Measurements from ENCODE around the gene UBE2G2.

GRCh38 chr21:44817914-44818639 is 16.5 kb upstream of the UBE2G2 start, which contains the start of gene SUMO3:
- TF ChIP-seq CTCF (optimal IDR thresholded peaks at IDR 0.05 in 1 of 3, IDR thresholded peaks at IDR 0.05 in 1 of 3, conservative IDR thresholded peaks at IDR 0.05 in 1 of 3; ENCODE audit: extremely low read depth in 1 of 3, insufficient read depth in 2 of 3, low read length in 3 of 3) (no peak), EZH2 (IDR thresholded peaks at IDR 0.05; ENCODE audit: low read length) (no peak)
